GM12878 (cell line): ENCODE results near the gene CPSF4L. TPM values are rescaled to one million over a fixed set of nuclear protein-coding genes. Genes with fewer than 3 reads are reported as not detected.

ENCODE experiments used
- ATAC-seq: fragments of 200-7000 bp; cut with Tn5 transposase; 3 replicates; pipeline ENCODE4 v1.9.1; 2020; ENCODE audit warnings: mild to moderate bottlenecking, moderate library complexity
- BruUV-seq: library from RNA; stranded (reverse); fragments of 400-500 nt; replicated peaks from 2 replicates; lab custom pipeline; 2021; lab: Mats Ljungman, UMichigan
- CTCF ChIA-PET: fragments of 300-600 bp; sonication (Branson Sonifier 250); formaldehyde crosslinking; extraction: SDS; loops from one replicate; lab custom pipeline; 2021; ENCODE audit warnings: inconsistent platforms; lab: Yijun Ruan, JAX
- POLR2A ChIA-PET: fragments of 350-600 bp; formaldehyde crosslinking; extraction: SDS; loops from one replicate; lab custom pipeline; 2021; ENCODE audit warnings: inconsistent platforms; lab: Charles Lee
- RAD21 ChIA-PET: fragments of 300-600 bp; sonication (Branson Sonifier 250); formaldehyde crosslinking; loops from one replicate; lab custom pipeline; 2023; ENCODE audit warnings: antibody characterized with exemption; ENCODE audit not compliant: unreplicated experiment; lab: Charles Lee
- SMC1A ChIA-PET: fragments of 300-600 bp; sonication (Branson Sonifier 250); formaldehyde crosslinking; loops from one replicate; lab custom pipeline; 2023; ENCODE audit not compliant: unreplicated experiment, uncharacterized antibody; lab: Charles Lee
- DNase-seq: peaks from one replicate; pipeline ENCODE4 v3.0.0-alpha.2; 2011; ENCODE audit warnings: low read depth, low spot score
- FAIRE-seq: peaks from 3 replicates; lab custom pipeline; 2011; peaks lifted over from hg19 to GRCh38; lab: Jason Lieb, UNC
- H2AFZ ChIP-seq: 2 replicates; pipeline ENCODE4 v1.6.0; 2011; ENCODE audit warnings: low read depth, low read length, control low read depth; ENCODE audit not compliant: control insufficient read depth
- H3K27ac ChIP-seq: 2 replicates; pipeline ENCODE4 v1.5.1; 2011; ENCODE audit warnings: control low read depth; ENCODE audit not compliant: control insufficient read depth, insufficient read depth
- H3K27me3 ChIP-seq, 2 experiments: replicated peaks in 1 of 2; 2 replicates each; pipeline versions ENCODE4 v1.6.0 to v1.6.1; 2011; ENCODE audit warnings: low read length in 1 of 2; ENCODE audit not compliant: control insufficient read depth in 2 of 2, insufficient read depth in 2 of 2
- H3K36me3 ChIP-seq, 2 experiments: 2 replicates each; pipeline ENCODE4 v1.5.1; 2011; ENCODE audit warnings: low read length in 1 of 2; ENCODE audit not compliant: control insufficient read depth in 2 of 2, insufficient read depth in 2 of 2
- H3K4me1 ChIP-seq: 2 replicates; pipeline ENCODE4 v1.6.1; 2011; ENCODE audit warnings: mild to moderate bottlenecking, low read length, moderate library complexity, mixed read lengths; ENCODE audit not compliant: control insufficient read depth, insufficient read depth
- H3K4me2 ChIP-seq: 2 replicates; pipeline ENCODE4 v1.6.0; 2011; ENCODE audit warnings: control low read depth; ENCODE audit not compliant: control insufficient read depth, insufficient read depth
- H3K4me3 ChIP-seq: fragments of 200-600 bp; sonication (generic); 2 replicates; pipeline ENCODE4 v1.5.1; 2016
- H3K79me2 ChIP-seq: 2 replicates; pipeline ENCODE4 v1.6.0; 2011; ENCODE audit warnings: low read length; ENCODE audit not compliant: control insufficient read depth, insufficient read depth
- H3K9ac ChIP-seq: 2 replicates; pipeline ENCODE4 v1.8.0; 2011; ENCODE audit warnings: low read length, control low read depth, mixed read lengths; ENCODE audit not compliant: control insufficient read depth, insufficient read depth
- H3K9me3 ChIP-seq: replicated peaks from 3 replicates; pipeline ENCODE4 v1.5.1; 2011; ENCODE audit warnings: mild to moderate bottlenecking, low read length; ENCODE audit not compliant: control insufficient read depth, insufficient read depth
- H4K20me1 ChIP-seq: 2 replicates; pipeline ENCODE4 v1.6.0; 2011; ENCODE audit not compliant: control insufficient read depth, insufficient read depth
- ATF2 ChIP-seq: IDR thresholded peaks from 2 replicates; pipeline ENCODE4 v1.6.1; 2012; ENCODE audit warnings: low read length, inconsistent platforms
- CUX1 ChIP-seq: IDR thresholded peaks from 2 replicates; pipeline ENCODE4 v1.6.1; 2012; ENCODE audit warnings: improper control_type of control experiment, low read depth, low read length; ENCODE audit not compliant: insufficient replicate concordance
- EGR1 ChIP-seq, 2 experiments: IDR thresholded peaks; 1 replicate in 1 of 2; 2 replicates in 1 of 2; pipeline ENCODE4 v1.6.1; 2011 to 2012; ENCODE audit warnings: low read depth in 2 of 2, low read length in 2 of 2, borderline replicate concordance in 1 of 2, mild to moderate bottlenecking in 1 of 2, moderate library complexity in 1 of 2
- JUNB ChIP-seq: IDR thresholded peaks from 2 replicates; pipeline ENCODE4 v1.6.1; 2016; ENCODE audit warnings: antibody characterized with exemption, mild to moderate bottlenecking
- PAX8 ChIP-seq: fragments of 450-650 bp; IDR thresholded peaks from 2 replicates; pipeline ENCODE4 v1.6.1; 2017; ENCODE audit warnings: mild to moderate bottlenecking, moderate library complexity
- RUNX3 ChIP-seq: IDR thresholded peaks from 2 replicates; pipeline ENCODE4 v1.6.1; 2012; ENCODE audit warnings: low read length, inconsistent platforms
- SUZ12 ChIP-seq: fragments of 200-600 bp; sonication (generic); IDR thresholded peaks from one replicate; pipeline ENCODE4 v1.6.1; 2018; ENCODE audit warnings: antibody characterized with exemption, mild to moderate bottlenecking; ENCODE audit not compliant: unreplicated experiment
- YY1 ChIP-seq: IDR thresholded peaks from 2 replicates; pipeline ENCODE4 v1.6.1; 2011; ENCODE audit warnings: low read depth, mild to moderate bottlenecking, low read length
- ZNF687 ChIP-seq: fragments of 450-650 bp; IDR thresholded peaks from 2 replicates; pipeline ENCODE4 v1.6.1; 2017; ENCODE audit warnings: mild to moderate bottlenecking, moderate library complexity
- ZSCAN29 ChIP-seq: fragments of 450-650 bp; IDR thresholded peaks from 2 replicates; pipeline ENCODE4 v1.6.1; 2017; ENCODE audit warnings: mild to moderate bottlenecking, moderate library complexity
- in situ Hi-C: fragments of 300-500 bp; cut with MboI; formaldehyde crosslinking; loops from 9 replicates; pipeline ENCODE4 v1.14.3; 2018; ENCODE audit warnings: mixed read lengths
- intact Hi-C: fragments of 100-400 bp; cut with micrococcal nuclease; formaldehyde crosslinking; loops from one replicate; pipeline ENCODE4 v1.14.2; 2022; ENCODE audit not compliant: unreplicated experiment
- polyA plus RNA-seq, 11 experiments: library from polyadenylated mRNA; depleted of rRNA in 4 of 11; unstranded in 6 of 11; stranded (reverse) in 5 of 11; fragments of >200 nt; fragmentation: Nextera tagmentation in 4 of 11; fragmentation: Illumina TruSeq in 1 of 11; extraction: Ambion mirVana in 4 of 11; extraction: Trizol in 1 of 11; gene quantifications; 1 replicate in 1 of 11; 2 replicates in 10 of 11; pipeline versions ENCODE4 v1.2.1 to v1.2.3, GENCODE V29; 2011 to 2016; ENCODE audit warnings: inconsistent platforms in 2 of 11, missing spikeins in 2 of 11, low read depth in 1 of 11
- total RNA-seq, 4 experiments: library from RNA; depleted of rRNA in 3 of 4; stranded (reverse); fragments of >200 nt in 3 of 4; fragmentation: Illumina TruSeq in 1 of 4; extraction: Trizol in 1 of 4; gene quantifications; 2 replicates each; pipeline versions ENCODE4 v1.2.1 to v1.2.3, GENCODE V29; 2013 to 2021

Gene CPSF4L
- total and polyA plus RNA-seq, 10 of the 15 experiments (the other 5 are each of a cell fraction or from before 2014, with no cell fraction given) = not detected

- no peak for TF ChIP-seq ZSCAN29
- peak; percentile 21; the same call in 1 of the 2 replicates for TF ChIP-seq RUNX3
- peak; percentile 37 for TF ChIP-seq JUNB
- no peak for TF ChIP-seq YY1
- TF ChIP-seq SUZ12 = no peak
- TF ChIP-seq EGR1 (IDR thresholded peaks at IDR 0.05; ENCODE audit: borderline replicate concordance in 1 of 2, low read depth in 2 of 2, low read length in 2 of 2) = no peak
- TF ChIP-seq PAX8 = no peak
- TF ChIP-seq ATF2 = no peak
- TF ChIP-seq CUX1 = no peak
- no peak for TF ChIP-seq ZNF687
- FAIRE-seq (no peak), ATAC-seq (peak; percentile 55), DNase-seq (no peak)
- Histone ChIP-seq H3K4me2 (0 out of 2 replicates have a peak overlapping the region, but pooled peaks have one; percentile 20), H3K27ac (no peak overlapping the region; the same call in 1 of the 2 replicates), H3K9ac (no peak overlapping the region), H3K9me3 (no peaks in the 10 kb centered on the region), H3K36me3 (peaks cover 9 to 10% of the 10 kb centered on the region in 2 experiments), H3K4me1 (peaks cover 4% of the 10 kb centered on the region; the same call in 1 of the 2 replicates), H3K27me3 (no peaks in the 10 kb centered on the region), H2AFZ (no peak overlapping the region), H4K20me1 (no peaks in the 10 kb centered on the region; the same call in 1 of the 2 replicates), H3K4me3 (no peak overlapping the region), H3K79me2 (no peaks in the 10 kb centered on the region; the same call in none of the 2 replicates)
- POLR2A ChIA-PET = interaction anchor here (0.6 to 1.9 kb wide), 3 partner anchors 12 to 92 kb away, joined by 4 to 6 read pairs (median 5); a partner anchor contains a TSS
- SMC1A ChIA-PET = interaction anchor here (1.2 to 4.7 kb wide), 3 partner anchors 11 to 489 kb away, joined by 3 to 27 read pairs (median 10); no protein-coding TSS in a partner anchor
- intact Hi-C loops = no loop called here
- BruUV-seq = no TSS peak
- CTCF ChIA-PET = interaction anchor here (1.0 to 4.1 kb wide), 4 partner anchors 13 to 657 kb away, joined by 4 to 24 read pairs (median 4); no protein-coding TSS in a partner anchor
- in situ Hi-C loops = no loop called here
- RAD21 ChIA-PET = no interaction called here
Observed at GRCh38 chr17:73214008-73214407, 47.7 kb downstream of the CPSF4L start.
